ENCODE data around the gene KRTAP4-12.
"Not testable (repeated sequence)": the region's sequence is repeated elsewhere in the genome, so short reads cannot be mapped to it uniquely, and the experiment has no call there.

The KRTAP4-12 gene

DNA sequence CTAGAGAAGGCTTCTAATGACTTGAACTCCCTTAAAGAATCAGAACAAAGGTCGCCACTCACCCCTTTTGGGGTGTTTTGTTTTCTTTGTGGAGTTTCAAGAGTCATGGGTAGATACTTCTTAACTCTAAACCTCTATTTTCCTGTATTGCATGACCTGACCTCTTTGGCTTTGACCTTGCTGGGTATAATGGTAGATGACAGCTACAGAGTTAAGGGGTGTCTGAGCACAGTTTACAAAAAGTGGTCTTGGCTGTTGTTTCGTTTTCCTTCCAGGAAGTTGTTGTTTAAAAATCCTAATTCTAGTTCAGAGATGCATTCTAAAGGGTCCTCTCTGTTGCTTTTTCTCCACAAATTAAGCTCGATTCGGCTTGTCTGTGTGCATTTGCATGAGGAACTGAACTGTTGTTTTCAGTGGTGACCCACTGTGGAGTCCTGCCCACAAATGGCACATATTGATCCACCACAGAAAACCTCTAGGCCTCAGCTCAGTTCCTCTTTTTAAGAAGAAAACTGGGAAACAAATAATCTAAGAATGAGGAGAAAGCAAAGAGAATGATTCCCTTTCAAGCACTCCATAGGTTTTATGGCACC lies 35.1 kb downstream of the KRTAP4-12 start:
- not testable (repeated sequence) for DNase-seq (ENCODE audit: low spot score)

GRCh38 chr17:41084100-41084856 lies 39.7 kb downstream of the KRTAP4-12 start, which contains the start of gene KRTAP4-7:
TSS of gene KRTAP4-7 (plus strand) at chr17:41084150. CDS start at chr17:41084207, 57 bp downstream.
- DNase-seq (ENCODE audit: low spot score), result not testable (repeated sequence)

DNA sequence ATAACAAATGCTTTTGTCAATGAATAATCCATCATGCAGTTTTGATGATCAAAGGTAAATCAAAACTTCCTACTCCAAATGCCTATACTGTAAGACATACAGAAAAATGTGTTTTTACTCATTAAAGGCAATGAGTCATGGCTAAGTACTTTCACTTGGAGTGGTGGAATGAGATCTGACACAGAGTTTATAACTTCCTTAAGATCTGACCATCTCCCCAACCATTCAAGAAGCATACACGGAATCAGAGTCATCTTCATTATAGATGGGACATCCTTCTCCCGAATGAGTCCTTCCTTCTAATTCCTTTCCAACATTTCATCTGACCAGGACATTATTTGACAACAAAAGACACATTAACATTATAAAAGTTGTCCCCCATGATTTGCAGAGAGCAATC lies 40.6 kb downstream of the KRTAP4-12 start:
- not testable (repeated sequence) for DNase-seq (ENCODE audit: low spot score)

- DNase-seq (ENCODE audit: low spot score), result no peak
These were observed 41.4 kb downstream of the KRTAP4-12 start for GRCh38 chr17:41082626-41083025.

GRCh38 chr17:41076788-41077187 lies 47.2 kb downstream of the KRTAP4-12 start:
- DNase-seq (ENCODE audit: low spot score), result no peak

- DNase-seq (ENCODE audit: low spot score), result no peak
These were observed 50.3 kb downstream of the KRTAP4-12 start for GRCh38 chr17:41073676-41074075.
